ENCODE data around the gene FGB.

DNA sequence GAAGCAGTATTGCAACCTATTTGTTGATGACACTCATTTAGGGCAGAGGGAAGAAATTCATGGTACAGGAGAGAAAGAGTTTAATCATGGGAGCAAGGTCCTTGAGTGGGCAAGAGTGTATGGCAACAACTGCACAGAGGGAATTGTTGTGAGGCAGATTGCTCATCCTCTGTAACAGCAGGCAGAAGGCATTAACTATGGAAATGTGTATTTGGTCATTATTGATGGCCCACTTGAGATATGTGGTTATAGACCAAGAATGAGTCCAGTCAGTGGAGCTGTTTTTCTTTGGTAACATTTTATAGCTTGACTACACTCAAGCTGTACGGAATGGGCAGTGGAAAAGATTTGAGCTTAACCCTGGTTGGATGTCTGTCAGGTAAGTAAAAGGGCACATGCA is 28.5 kb upstream of the FGB start:
- TF ChIP-seq, protein P1, sequence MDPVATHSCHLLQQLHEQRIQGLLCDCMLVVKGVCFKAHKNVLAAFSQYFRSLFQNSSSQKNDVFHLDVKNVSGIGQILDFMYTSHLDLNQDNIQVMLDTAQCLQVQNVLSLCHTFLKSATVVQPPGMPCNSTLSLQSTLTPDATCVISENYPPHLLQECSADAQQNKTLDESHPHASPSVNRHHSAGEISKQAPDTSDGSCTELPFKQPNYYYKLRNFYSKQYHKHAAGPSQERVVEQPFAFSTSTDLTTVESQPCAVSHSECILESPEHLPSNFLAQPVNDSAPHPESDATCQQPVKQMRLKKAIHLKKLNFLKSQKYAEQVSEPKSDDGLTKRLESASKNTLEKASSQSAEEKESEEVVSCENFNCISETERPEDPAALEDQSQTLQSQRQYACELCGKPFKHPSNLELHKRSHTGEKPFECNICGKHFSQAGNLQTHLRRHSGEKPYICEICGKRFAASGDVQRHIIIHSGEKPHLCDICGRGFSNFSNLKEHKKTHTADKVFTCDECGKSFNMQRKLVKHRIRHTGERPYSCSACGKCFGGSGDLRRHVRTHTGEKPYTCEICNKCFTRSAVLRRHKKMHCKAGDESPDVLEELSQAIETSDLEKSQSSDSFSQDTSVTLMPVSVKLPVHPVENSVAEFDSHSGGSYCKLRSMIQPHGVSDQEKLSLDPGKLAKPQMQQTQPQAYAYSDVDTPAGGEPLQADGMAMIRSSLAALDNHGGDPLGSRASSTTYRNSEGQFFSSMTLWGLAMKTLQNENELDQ (CRISPR knock-in tag; IDR thresholded peaks at IDR 0.05; ENCODE audit: borderline replicate concordance) = no peak
- TF ChIP-seq FOXP1 (IDR thresholded peaks at IDR 0.05) (no peak), FOXP1 (CRISPR knock-in tag; IDR thresholded peaks at IDR 0.05) (no peak), ZNF331 (CRISPR knock-in tag; IDR thresholded peaks at IDR 0.05) (no peak), GABPB1 (CRISPR knock-in tag; IDR thresholded peaks at IDR 0.05) (no peak), MTA1 (CRISPR knock-in tag; IDR thresholded peaks at IDR 0.05; ENCODE audit: borderline replicate concordance) (no peak), ZNF644 (CRISPR knock-in tag; IDR thresholded peaks at IDR 0.05; ENCODE audit: low read depth) (no peak), RAD21 (CRISPR knock-in tag; IDR thresholded peaks at IDR 0.05) (no peak), DPF2 (CRISPR knock-in tag; IDR thresholded peaks at IDR 0.05; ENCODE audit: borderline replicate concordance, low read depth) (no peak), CCAR2 (optimal IDR thresholded peaks at IDR 0.05; ENCODE audit: low read depth, low read length) (no peak), ZNF274 (CRISPR knock-in tag; IDR thresholded peaks at IDR 0.05) (no peak)
- TF ChIP-seq, protein P2, sequence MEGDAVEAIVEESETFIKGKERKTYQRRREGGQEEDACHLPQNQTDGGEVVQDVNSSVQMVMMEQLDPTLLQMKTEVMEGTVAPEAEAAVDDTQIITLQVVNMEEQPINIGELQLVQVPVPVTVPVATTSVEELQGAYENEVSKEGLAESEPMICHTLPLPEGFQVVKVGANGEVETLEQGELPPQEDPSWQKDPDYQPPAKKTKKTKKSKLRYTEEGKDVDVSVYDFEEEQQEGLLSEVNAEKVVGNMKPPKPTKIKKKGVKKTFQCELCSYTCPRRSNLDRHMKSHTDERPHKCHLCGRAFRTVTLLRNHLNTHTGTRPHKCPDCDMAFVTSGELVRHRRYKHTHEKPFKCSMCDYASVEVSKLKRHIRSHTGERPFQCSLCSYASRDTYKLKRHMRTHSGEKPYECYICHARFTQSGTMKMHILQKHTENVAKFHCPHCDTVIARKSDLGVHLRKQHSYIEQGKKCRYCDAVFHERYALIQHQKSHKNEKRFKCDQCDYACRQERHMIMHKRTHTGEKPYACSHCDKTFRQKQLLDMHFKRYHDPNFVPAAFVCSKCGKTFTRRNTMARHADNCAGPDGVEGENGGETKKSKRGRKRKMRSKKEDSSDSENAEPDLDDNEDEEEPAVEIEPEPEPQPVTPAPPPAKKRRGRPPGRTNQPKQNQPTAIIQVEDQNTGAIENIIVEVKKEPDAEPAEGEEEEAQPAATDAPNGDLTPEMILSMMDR (CRISPR knock-in tag; IDR thresholded peaks at IDR 0.05) = no peak
- TF ChIP-seq, protein P3, sequence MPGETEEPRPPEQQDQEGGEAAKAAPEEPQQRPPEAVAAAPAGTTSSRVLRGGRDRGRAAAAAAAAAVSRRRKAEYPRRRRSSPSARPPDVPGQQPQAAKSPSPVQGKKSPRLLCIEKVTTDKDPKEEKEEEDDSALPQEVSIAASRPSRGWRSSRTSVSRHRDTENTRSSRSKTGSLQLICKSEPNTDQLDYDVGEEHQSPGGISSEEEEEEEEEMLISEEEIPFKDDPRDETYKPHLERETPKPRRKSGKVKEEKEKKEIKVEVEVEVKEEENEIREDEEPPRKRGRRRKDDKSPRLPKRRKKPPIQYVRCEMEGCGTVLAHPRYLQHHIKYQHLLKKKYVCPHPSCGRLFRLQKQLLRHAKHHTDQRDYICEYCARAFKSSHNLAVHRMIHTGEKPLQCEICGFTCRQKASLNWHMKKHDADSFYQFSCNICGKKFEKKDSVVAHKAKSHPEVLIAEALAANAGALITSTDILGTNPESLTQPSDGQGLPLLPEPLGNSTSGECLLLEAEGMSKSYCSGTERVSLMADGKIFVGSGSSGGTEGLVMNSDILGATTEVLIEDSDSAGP (CRISPR knock-in tag; IDR thresholded peaks at IDR 0.05; ENCODE audit: borderline replicate concordance) = no peak
